Measurements from ENCODE around the gene RAB17.
"Not testable (repeated sequence)": the region's sequence is repeated elsewhere in the genome, so short reads cannot be mapped to it uniquely, and the experiment has no call there.

The RAB17 gene

DNA sequence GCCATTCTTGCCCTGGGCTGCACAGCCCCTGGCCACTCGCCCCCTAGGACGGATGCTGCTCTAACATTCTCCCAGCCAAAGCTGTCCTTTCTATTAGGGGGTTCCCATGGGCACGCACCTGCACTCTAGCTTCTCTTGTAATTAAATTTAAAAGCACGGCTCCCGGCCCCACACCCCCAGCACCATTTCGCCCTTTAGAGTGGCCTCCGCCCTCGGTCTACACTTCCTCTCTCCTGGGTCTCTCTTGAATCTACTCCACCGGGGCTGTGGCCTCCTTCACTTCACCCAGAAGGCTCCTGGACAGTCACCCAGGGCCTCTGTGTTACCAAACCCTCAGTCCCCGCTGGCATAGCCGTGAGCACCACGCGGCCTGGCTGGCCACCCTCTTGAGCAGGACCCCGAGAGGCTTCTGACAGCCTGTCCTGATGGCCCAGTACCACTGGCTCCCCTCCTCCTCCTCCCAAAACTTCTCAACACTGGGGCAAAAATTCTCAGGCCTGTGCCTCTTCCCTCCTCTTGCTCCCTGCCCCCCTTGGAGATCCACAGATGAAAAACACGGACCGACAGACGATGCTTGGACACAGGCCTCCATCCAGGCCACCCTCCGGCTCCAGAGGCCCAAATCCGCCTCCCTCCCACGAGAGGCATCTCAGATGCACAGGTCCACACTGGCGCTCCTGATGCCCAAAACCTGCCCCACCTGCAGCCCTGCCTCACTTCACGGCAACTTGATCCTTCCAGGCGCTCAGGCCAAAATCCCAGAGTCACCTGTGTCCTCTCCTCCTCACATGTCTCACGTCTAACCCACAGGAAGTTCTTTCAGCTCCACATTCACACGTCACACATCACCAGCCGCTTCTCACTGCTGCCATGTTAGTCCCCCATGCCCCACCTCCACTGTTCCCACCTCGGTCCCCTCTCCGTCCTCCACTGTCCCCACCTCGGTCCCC is 6.9 kb upstream of the RAB17 start:
- no peak overlapping the region for H3K4me3 ChIP-seq (replicated peaks; ENCODE audit: low read depth, low read length)
- DNase-seq (ENCODE audit: extremely low read depth, low read depth), result no peak
- TF ChIP-seq, protein P1, sequence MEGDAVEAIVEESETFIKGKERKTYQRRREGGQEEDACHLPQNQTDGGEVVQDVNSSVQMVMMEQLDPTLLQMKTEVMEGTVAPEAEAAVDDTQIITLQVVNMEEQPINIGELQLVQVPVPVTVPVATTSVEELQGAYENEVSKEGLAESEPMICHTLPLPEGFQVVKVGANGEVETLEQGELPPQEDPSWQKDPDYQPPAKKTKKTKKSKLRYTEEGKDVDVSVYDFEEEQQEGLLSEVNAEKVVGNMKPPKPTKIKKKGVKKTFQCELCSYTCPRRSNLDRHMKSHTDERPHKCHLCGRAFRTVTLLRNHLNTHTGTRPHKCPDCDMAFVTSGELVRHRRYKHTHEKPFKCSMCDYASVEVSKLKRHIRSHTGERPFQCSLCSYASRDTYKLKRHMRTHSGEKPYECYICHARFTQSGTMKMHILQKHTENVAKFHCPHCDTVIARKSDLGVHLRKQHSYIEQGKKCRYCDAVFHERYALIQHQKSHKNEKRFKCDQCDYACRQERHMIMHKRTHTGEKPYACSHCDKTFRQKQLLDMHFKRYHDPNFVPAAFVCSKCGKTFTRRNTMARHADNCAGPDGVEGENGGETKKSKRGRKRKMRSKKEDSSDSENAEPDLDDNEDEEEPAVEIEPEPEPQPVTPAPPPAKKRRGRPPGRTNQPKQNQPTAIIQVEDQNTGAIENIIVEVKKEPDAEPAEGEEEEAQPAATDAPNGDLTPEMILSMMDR (IDR thresholded peaks at IDR 0.05; ENCODE audit: low read depth, low read length, missing control alignments), result no peak

DNA sequence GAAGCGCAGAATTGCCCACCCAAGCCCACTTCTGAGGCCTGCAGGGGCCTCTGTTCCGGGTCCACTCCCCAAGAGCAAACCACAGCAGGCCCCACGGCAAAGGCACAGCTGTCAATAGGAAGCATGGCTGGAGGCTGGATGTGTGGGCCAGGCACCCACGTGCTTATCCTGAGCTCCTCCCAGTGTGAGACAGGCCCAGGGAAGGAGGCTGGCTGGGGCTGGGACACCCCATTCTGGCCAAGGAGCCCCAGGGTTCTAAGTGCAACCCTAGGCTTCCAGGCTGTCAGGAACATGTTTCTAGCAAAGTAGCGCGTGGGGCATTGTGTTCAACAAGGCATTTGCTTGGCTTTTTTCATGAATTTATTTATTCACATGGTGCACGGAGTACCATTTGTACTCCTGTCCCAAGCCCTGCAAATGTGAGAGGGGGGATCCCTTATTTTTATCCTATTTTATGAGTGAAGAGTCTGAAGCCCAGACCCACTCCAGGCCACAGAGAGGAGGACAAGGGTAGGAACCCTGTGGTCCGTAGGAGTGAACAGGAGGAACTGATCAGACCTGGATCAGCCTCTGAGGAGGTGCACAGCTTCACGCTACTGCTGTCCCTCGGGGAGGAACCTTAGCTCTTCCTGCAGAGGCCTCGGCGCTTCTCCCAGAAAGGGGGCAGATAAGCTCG is 6.1 kb upstream of the RAB17 start:
- no peak for DNase-seq (ENCODE audit: extremely low read depth, low read depth)
- TF ChIP-seq, protein P1 (IDR thresholded peaks at IDR 0.05; ENCODE audit: low read depth, low read length, missing control alignments), result no peak

DNA sequence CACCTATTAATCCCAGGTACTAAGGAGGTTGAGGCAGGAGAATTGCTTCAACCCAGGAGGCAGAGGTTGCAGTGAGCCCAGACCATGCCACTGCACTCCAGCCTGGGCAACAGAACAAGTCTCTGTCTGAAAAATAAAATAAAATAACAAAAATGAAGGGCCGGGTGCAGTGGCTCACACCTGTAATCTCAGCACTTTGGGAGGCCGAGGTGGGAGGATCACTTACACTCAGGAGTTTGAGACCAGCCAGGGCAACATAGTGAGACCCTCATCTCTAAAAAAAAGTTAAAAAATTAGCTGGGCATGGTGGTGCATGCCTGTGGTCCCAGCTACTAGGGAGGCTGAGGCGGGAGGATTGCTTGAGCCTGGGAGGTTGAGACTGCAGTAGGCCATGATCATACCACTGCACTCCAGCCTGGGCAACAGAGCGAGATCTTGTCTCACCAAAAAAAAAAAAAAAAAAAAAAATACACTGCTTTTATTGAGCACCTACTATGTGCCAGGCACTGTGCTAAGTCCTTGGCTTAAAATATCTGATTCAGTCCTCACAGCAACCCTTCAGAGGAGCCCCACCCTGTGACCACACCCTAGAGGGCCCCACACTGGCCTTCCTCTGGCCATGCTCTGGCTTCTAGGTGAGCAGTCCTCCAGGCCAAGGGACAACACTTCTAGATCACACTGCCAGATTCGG is 5.4 kb upstream of the RAB17 start:
- not testable (repeated sequence) for DNase-seq (ENCODE audit: extremely low read depth, low read depth); H3K4me3 ChIP-seq (replicated peaks; ENCODE audit: low read depth, low read length)

More for the DNA sequence above, 6.1 kb upstream of the RAB17 start:
- H3K4me3 ChIP-seq (replicated peaks; ENCODE audit: low read depth, low read length), result no peak overlapping the region

DNA sequence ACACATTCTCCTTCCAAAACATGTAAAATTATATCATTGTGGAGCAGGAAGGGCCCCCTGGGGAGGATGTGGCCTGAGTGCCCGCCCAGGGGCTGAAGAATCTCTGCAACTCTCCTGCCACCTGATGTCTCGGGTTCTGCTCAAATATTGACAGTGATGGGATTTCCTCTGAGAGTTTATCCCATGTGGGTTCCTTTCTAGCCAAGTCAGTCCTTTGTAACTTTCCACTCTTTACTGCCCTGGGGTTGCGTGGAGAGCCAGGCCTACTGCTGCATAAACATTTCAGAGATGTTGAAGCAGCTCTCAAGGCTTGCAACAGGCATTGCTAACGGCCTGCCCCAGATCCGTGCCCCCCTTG is 4.0 kb upstream of the RAB17 start:
- H3K4me3 ChIP-seq (replicated peaks; ENCODE audit: low read depth, low read length), result no peak overlapping the region
- TF ChIP-seq, protein P1 (IDR thresholded peaks at IDR 0.05; ENCODE audit: low read depth, low read length, missing control alignments), result no peak
- no peak for DNase-seq (ENCODE audit: extremely low read depth, low read depth)

DNA sequence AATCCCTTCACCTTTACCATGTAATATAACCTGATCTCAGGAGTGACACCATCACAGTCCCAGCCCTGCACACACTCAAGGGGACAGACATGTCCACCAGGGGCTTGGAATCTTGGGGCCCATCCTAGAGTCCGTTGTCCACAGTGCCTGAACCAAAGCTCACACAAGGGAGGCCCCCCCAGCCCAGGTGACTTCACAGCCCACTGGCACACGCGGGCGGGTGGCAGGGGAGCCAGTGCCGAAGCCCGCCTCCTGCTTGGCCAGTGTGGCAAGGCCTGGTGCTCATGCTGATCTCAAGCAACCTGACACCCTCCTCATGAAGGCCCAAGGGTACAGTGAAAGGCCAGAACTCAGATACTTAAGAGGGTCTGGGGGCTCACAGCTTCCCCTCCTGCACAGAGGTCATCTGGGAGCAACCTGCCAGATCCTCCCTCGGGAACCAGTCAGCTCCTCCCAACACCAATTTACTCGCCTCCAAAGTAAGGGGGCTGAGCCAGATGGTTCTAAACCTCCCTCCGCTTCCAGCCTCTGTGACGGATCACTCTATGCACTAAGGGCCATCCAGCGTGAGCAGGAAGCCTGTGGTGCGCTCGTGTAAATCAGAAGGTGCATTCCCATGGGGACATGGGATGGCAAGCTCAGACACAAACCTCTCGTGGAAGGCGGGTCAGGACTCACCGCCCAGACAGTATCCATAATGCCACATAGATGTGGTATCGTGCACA is 3.2 kb upstream of the RAB17 start:
- no peak overlapping the region for H3K4me3 ChIP-seq (replicated peaks; ENCODE audit: low read depth, low read length)
- TF ChIP-seq, protein P1 (IDR thresholded peaks at IDR 0.05; ENCODE audit: low read depth, low read length, missing control alignments), result no peak
- no peak for DNase-seq (ENCODE audit: extremely low read depth, low read depth)

DNA sequence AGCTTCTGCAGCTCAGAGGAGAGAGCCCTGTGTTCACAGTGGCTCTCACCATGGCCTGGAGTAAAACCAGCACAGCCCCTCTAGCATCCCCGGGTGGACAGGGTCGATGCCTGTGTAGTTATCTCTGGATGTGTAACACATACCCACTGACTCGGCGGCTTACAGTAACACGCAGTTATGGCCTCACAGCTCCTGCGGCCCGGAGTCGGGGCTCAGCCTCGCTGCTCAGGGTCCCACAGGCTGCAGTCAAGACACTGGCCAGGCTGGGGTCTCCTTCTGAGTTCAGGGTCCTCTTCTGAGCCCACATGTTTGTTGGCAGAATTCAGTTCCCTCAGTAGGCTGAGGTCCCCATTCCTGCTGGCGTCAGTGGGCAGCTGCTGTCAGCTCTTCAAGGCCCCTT is 2.5 kb upstream of the RAB17 start:
- no peak overlapping the region for H3K4me3 ChIP-seq (replicated peaks; ENCODE audit: low read depth, low read length)
- TF ChIP-seq, protein P1 (IDR thresholded peaks at IDR 0.05; ENCODE audit: low read depth, low read length, missing control alignments), result no peak
- DNase-seq (ENCODE audit: extremely low read depth, low read depth), result no peak
